HG02798 (cell line): Measurements from ENCODE around the gene TOLLIP.
"Not testable (repeated sequence)": the region's sequence is repeated elsewhere in the genome, so short reads cannot be mapped to it uniquely, and the experiment has no call there.

ENCODE experiments used
- ATAC-seq: cut with Tn5 transposase; IDR thresholded peaks from one replicate; pipeline ENCODE4 v1.9.1; 2021; ENCODE audit warnings: mild to moderate bottlenecking; ENCODE audit not compliant: unreplicated experiment, poor library complexity

TOLLIP gene

GRCh38 chr11:1270476-1270875 is 39.0 kb downstream of the TOLLIP start:
- no peak for ATAC-seq

GRCh38 chr11:1269957-1270356 is 39.5 kb downstream of the TOLLIP start:
- no peak for ATAC-seq

- ATAC-seq = no peak
Observed at GRCh38 chr11:1267441-1268100, 41.9 kb downstream of the TOLLIP start.

- ATAC-seq = not testable (repeated sequence)
Observed at GRCh38 chr11:1266976-1267375, 42.5 kb downstream of the TOLLIP start.

- not testable (repeated sequence) for ATAC-seq
Observed at GRCh38 chr11:1265480-1265879, 44.0 kb downstream of the TOLLIP start.

GRCh38 chr11:1264444-1264843 is 45.0 kb downstream of the TOLLIP start:
- ATAC-seq = not testable (repeated sequence)

- ATAC-seq = no peak
Observed at GRCh38 chr11:1263010-1263409, 46.4 kb downstream of the TOLLIP start.

GRCh38 chr11:1262172-1263006 is 47.0 kb downstream of the TOLLIP start:
- peak; percentile 77 for ATAC-seq

- no peak for ATAC-seq
Observed at GRCh38 chr11:1261241-1262071, 48.0 kb downstream of the TOLLIP start.

- no peak for ATAC-seq
Observed at GRCh38 chr11:1260620-1261019, 48.8 kb downstream of the TOLLIP start.

- no peak for ATAC-seq
Observed at GRCh38 chr11:1260023-1260501, 49.4 kb downstream of the TOLLIP start.

GRCh38 chr11:1259561-1259960 is 49.9 kb downstream of the TOLLIP start:
- no peak for ATAC-seq

GRCh38 chr11:1259076-1259461 is 50.4 kb downstream of the TOLLIP start:
- no peak for ATAC-seq

GRCh38 chr11:1258401-1259075 is 50.9 kb downstream of the TOLLIP start:
- no peak for ATAC-seq

- ATAC-seq = no peak
Observed at GRCh38 chr11:1257916-1258315, 51.5 kb downstream of the TOLLIP start.

GRCh38 chr11:1257366-1257765 is 52.1 kb downstream of the TOLLIP start:
- ATAC-seq = no peak

GRCh38 chr11:1256257-1257045 is 53.0 kb downstream of the TOLLIP start:
- ATAC-seq = no peak

- no peak for ATAC-seq
Observed at GRCh38 chr11:1255151-1255550, 54.3 kb downstream of the TOLLIP start.

GRCh38 chr11:1254733-1255132 is 54.7 kb downstream of the TOLLIP start:
- no peak for ATAC-seq
